Measurements from ENCODE around the gene PDIK1L. TPM values are rescaled to one million over a fixed set of nuclear protein-coding genes. Genes with fewer than 3 reads are reported as not detected.

PDIK1L gene
- total and polyA plus RNA-seq, 2 donors (not counting 1 experiment from before 2014, with no cell fraction given) = 1.3 to 17.3 TPM

GRCh38 chr1:26169669-26170471 is 58.2 kb downstream of the PDIK1L start, which contains the start of gene ZNF593:
TSS of gene ZNF593 (plus strand) at chr1:26169908. CDS start at chr1:26169984, 76 bp downstream.
- 1% methylated on average over 72 of the region's 76 CpGs for WGBS (ENCODE audit: insufficient coverage)
- Histone ChIP-seq H3K4me1 (ENCODE audit: control insufficient read depth in 2 of 2, insufficient read depth in 2 of 2, low read length in 2 of 2) (peaks cover 7 to 15% of the 10 kb centered on the region in 2 donors), H3K79me2 (ENCODE audit: control insufficient read depth, insufficient read depth, low read length) (peaks cover 14% of the 10 kb centered on the region), H2AFZ (ENCODE audit: insufficient read depth, low read depth, low read length, poor library complexity, severe bottlenecking) (peak within 1 kb of the TSS; percentile 94), H3K36me3 (replicated peaks in 1 of 2; ENCODE audit: control extremely low read depth in 1 of 2, control insufficient read depth in 1 of 2, extremely low read depth in 1 of 2, insufficient read depth in 2 of 2, low read length in 1 of 2) (no peaks in the 10 kb centered on the region), H3K9me3 (ENCODE audit: control extremely low read depth in 1 of 3, control insufficient read depth in 2 of 3, insufficient read depth in 1 of 3, low read length in 2 of 3) (no peaks in the 10 kb centered on the region), H3K9ac (ENCODE audit: low read length) (peak within 1 kb of the TSS; percentile 96), H3K27ac (ENCODE audit: low read length in 2 of 2) (peak within 1 kb of the TSS; percentile 38 to 91), H4K20me1 (ENCODE audit: control insufficient read depth, insufficient read depth, low read length, poor library complexity, severe bottlenecking) (no peaks in the 10 kb centered on the region), H3K4me3 (ENCODE audit: control extremely low read depth in 1 of 5, extremely low read depth in 1 of 5, insufficient read depth in 1 of 5, low read depth in 2 of 5, low read length in 4 of 5) (peak within 1 kb of the TSS; percentile 58 to 94 (median 86)), H3K27me3 (replicated peaks in 1 of 4; ENCODE audit: control extremely low read depth in 1 of 4, control insufficient read depth in 3 of 4, insufficient read depth in 4 of 4, low read length in 3 of 4) (no peaks in the 10 kb centered on the region), H3K4me2 (replicated peaks; ENCODE audit: low read depth, low read length, poor library complexity, severe bottlenecking) (peak within 1 kb of the TSS; percentile 95)
- Mint-ChIP-seq H3K4me3 (peak within 1 kb of the TSS; percentile 93), H3K27me3 (no peaks in the 10 kb centered on the region), H3K4me1 (peaks cover 15% of the 10 kb centered on the region), H3K9me3 (ENCODE audit: insufficient read depth) (no peaks in the 10 kb centered on the region), H3K27ac (peak within 1 kb of the TSS; percentile 85)
- POLR2A ChIA-PET = interaction anchor here (0.9 to 1.1 kb wide), 2 partner anchors 64 to 119 kb away, joined by 3 to 5 read pairs; partner anchors contain the start of gene CEP85
- peak; percentile 92 for DNase-seq
- intact Hi-C loops (cut with micrococcal nuclease) = loop anchor here (1.0 kb wide), 5 partner anchors 59 to 262 kb away; partner anchors contain the start of genes CEP85, DHDDS and PDIK1L
- CTCF ChIA-PET = interaction anchor here (0.6 to 2.2 kb wide), 38 partner anchors 8 to 263 kb away, joined by 3 to 42 read pairs (median 4); partner anchors contain the start of genes CD52, CEP85, DHDDS and PDIK1L
- TF ChIP-seq CTCF (IDR thresholded peaks at IDR 0.05) = peak; percentile 79
- TF ChIP-seq EZH2 (IDR thresholded peaks at IDR 0.05; ENCODE audit: borderline replicate concordance, insufficient read depth, low read depth, low read length, poor library complexity, severe bottlenecking) = no peak
- ATAC-seq (ENCODE audit: low read depth) = peak; percentile 97

- Histone ChIP-seq H3K4me1 (ENCODE audit: control insufficient read depth in 2 of 2, insufficient read depth in 2 of 2, low read length in 2 of 2) (peaks cover 7 to 15% of the 10 kb centered on the region in 2 donors), H3K36me3 (replicated peaks in 1 of 2; ENCODE audit: control extremely low read depth in 1 of 2, control insufficient read depth in 1 of 2, extremely low read depth in 1 of 2, insufficient read depth in 2 of 2, low read length in 1 of 2) (no peaks in the 10 kb centered on the region), H3K79me2 (ENCODE audit: control insufficient read depth, insufficient read depth, low read length) (peaks cover 14% of the 10 kb centered on the region), H3K9ac (ENCODE audit: low read length) (peak overlapping the region; percentile 96), H3K4me3 (ENCODE audit: control extremely low read depth in 1 of 5, extremely low read depth in 1 of 5, insufficient read depth in 1 of 5, low read depth in 2 of 5, low read length in 4 of 5) (peak overlapping the region; percentile 58 to 94 (median 86)), H3K27ac (ENCODE audit: low read length in 2 of 2) (peak overlapping the region in 1 of 2 donors; percentile 91), H3K27me3 (replicated peaks in 1 of 4; ENCODE audit: control extremely low read depth in 1 of 4, control insufficient read depth in 3 of 4, insufficient read depth in 4 of 4, low read length in 3 of 4) (no peaks in the 10 kb centered on the region), H3K4me2 (replicated peaks; ENCODE audit: low read depth, low read length, poor library complexity, severe bottlenecking) (peak overlapping the region; percentile 95), H2AFZ (ENCODE audit: insufficient read depth, low read depth, low read length, poor library complexity, severe bottlenecking) (peak overlapping the region; percentile 94), H3K9me3 (ENCODE audit: control extremely low read depth in 1 of 3, control insufficient read depth in 2 of 3, insufficient read depth in 1 of 3, low read length in 2 of 3) (no peaks in the 10 kb centered on the region), H4K20me1 (ENCODE audit: control insufficient read depth, insufficient read depth, low read length, poor library complexity, severe bottlenecking) (no peaks in the 10 kb centered on the region)
- POLR2A ChIA-PET = no interaction called here
- no peak for DNase-seq
- TF ChIP-seq CTCF (IDR thresholded peaks at IDR 0.05) = no peak
- TF ChIP-seq EZH2 (IDR thresholded peaks at IDR 0.05; ENCODE audit: borderline replicate concordance, insufficient read depth, low read depth, low read length, poor library complexity, severe bottlenecking) = no peak
- 76% methylated on average over 9 of the region's 9 CpGs for WGBS (ENCODE audit: insufficient coverage)
- CTCF ChIA-PET = interaction anchor here (0.9 to 2.2 kb wide), 19 partner anchors 8 to 262 kb away, joined by 3 to 42 read pairs (median 8); partner anchors contain the start of genes CEP85, DHDDS, PDIK1L and SH3BGRL3
- Mint-ChIP-seq H3K9me3 (ENCODE audit: insufficient read depth) (no peaks in the 10 kb centered on the region), H3K27ac (peak overlapping the region; percentile 85), H3K4me3 (peak overlapping the region; percentile 93), H3K4me1 (peaks cover 15% of the 10 kb centered on the region), H3K27me3 (no peaks in the 10 kb centered on the region)
- intact Hi-C loops (cut with micrococcal nuclease) = no loop called here
- ATAC-seq (ENCODE audit: low read depth) = no peak
These were observed 58.8 kb downstream of the PDIK1L start for GRCh38 chr1:26170472-26170821.

Measured in B cell (primary cell).